HCT116 (cell line): Measurements from ENCODE around the gene TRAF3IP1.

Experiments
- CTCF ChIP-seq, 3 experiments: fragments of 200-600 bp in 1 of 3; sonication (generic) in 1 of 3; IDR thresholded peaks in 2 of 3; conservative IDR thresholded peaks in 1 of 3; 2 replicates each; pipeline ENCODE4 v1.5.1; 2012 to 2017; ENCODE audit warnings: low read depth in 2 of 3, low read length in 2 of 3, antibody characterized with exemption in 1 of 3, borderline replicate concordance in 1 of 3, control low read depth in 1 of 3, mild to moderate bottlenecking in 1 of 3, mixed read lengths in 1 of 3, mixed run types in 1 of 3, moderate library complexity in 1 of 3; ENCODE audit not compliant: insufficient read depth in 1 of 3
- POLR2A ChIP-seq: IDR thresholded peaks from 2 replicates; pipeline ENCODE4 v1.7.0; 2011; ENCODE audit warnings: borderline replicate concordance; ENCODE audit not compliant: insufficient read depth, insufficient read length; ENCODE audit errors: extremely low read depth
- POLR2AphosphoS5 ChIP-seq: IDR thresholded peaks from 2 replicates; pipeline ENCODE4 v1.6.1; 2011; ENCODE audit warnings: mild to moderate bottlenecking, low read depth, low read length, moderate library complexity
- RAD21 ChIP-seq: IDR thresholded peaks from 2 replicates; pipeline ENCODE4 v1.6.1; 2012; ENCODE audit warnings: low read depth, mild to moderate bottlenecking
- SIN3A ChIP-seq: IDR thresholded peaks from 2 replicates; pipeline ENCODE4 v1.6.1; 2012; ENCODE audit warnings: low read depth
- TF ChIP-seq, protein P1 (sequence below): IDR thresholded peaks from 2 replicates; pipeline ENCODE4 v1.6.1; 2012

GRCh38 chr2:238383743-238384380 lies 63.5 kb downstream of the TRAF3IP1 start:
- TF ChIP-seq CTCF (IDR thresholded peaks at IDR 0.05 in 2 of 3, conservative IDR thresholded peaks at IDR 0.05 in 1 of 3; ENCODE audit: borderline replicate concordance in 1 of 3, insufficient read depth in 1 of 3, low read depth in 2 of 3, low read length in 2 of 3) (no peak), POLR2AphosphoS5 (no peak), SIN3A (no peak), POLR2A (no peak), RAD21 (no peak)
- TF ChIP-seq, protein P1, sequence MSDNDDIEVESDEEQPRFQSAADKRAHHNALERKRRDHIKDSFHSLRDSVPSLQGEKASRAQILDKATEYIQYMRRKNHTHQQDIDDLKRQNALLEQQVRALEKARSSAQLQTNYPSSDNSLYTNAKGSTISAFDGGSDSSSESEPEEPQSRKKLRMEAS: no peak
